ENCODE results near the gene OAS3.

DNA sequence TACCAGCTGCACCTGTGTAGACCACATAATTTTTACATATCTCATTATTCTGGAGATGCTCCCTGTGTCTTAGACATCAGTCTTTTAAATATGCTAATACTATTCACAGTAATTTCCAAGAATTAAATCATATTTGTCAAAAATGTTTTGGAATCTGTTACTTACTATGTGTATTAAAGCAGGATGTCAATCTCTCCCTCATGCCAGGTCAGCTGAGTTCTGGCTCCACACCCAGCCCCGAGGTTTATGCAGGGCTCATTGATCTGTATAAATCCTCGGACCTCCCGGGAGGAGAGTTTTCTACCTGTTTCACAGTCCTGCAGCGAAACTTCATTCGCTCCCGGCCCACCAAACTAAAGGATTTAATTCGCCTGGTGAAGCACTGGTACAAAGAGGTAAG lies 67.9 kb downstream of the OAS3 start:
- TF ChIP-seq, protein P1, sequence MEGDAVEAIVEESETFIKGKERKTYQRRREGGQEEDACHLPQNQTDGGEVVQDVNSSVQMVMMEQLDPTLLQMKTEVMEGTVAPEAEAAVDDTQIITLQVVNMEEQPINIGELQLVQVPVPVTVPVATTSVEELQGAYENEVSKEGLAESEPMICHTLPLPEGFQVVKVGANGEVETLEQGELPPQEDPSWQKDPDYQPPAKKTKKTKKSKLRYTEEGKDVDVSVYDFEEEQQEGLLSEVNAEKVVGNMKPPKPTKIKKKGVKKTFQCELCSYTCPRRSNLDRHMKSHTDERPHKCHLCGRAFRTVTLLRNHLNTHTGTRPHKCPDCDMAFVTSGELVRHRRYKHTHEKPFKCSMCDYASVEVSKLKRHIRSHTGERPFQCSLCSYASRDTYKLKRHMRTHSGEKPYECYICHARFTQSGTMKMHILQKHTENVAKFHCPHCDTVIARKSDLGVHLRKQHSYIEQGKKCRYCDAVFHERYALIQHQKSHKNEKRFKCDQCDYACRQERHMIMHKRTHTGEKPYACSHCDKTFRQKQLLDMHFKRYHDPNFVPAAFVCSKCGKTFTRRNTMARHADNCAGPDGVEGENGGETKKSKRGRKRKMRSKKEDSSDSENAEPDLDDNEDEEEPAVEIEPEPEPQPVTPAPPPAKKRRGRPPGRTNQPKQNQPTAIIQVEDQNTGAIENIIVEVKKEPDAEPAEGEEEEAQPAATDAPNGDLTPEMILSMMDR (conservative IDR thresholded peaks at IDR 0.05; ENCODE audit: low read depth, low read length): no peak
- TF ChIP-seq EZH2 (IDR thresholded peaks at IDR 0.05; ENCODE audit: borderline replicate concordance, low read depth, low read length, poor library complexity, severe bottlenecking): no peak
